Smooth muscle cell (in vitro differentiated cells): Measurements from ENCODE around the gene CXXC5. TPM values are rescaled to one million over a fixed set of nuclear protein-coding genes. Genes with fewer than 3 reads are reported as not detected.

ENCODE experiments used
- DNase-seq: peaks from one replicate; lab custom pipeline; 2025; ENCODE audit not compliant: unreplicated experiment; lab: John Stamatoyannopoulos, UW
- H2AFZ ChIP-seq: fragments of 200-600 bp; sonication (generic); 2 replicates; pipeline ENCODE4 v1.6.0; 2016; ENCODE audit warnings: antibody characterized with exemption, low read depth, mild to moderate bottlenecking
- H3F3A ChIP-seq: fragments of 200-600 bp; sonication (generic); 2 replicates; pipeline ENCODE4 v1.6.0; 2017; ENCODE audit warnings: antibody characterized with exemption, low read depth
- H3K27ac ChIP-seq: fragments of 200-600 bp; sonication (generic); 2 replicates; pipeline ENCODE4 v1.5.1; 2016; ENCODE audit warnings: low read depth, mild to moderate bottlenecking
- H3K27me3 ChIP-seq: fragments of 200-600 bp; sonication (generic); 2 replicates; pipeline ENCODE4 v1.6.1; 2016; ENCODE audit warnings: low read depth, mild to moderate bottlenecking
- H3K36me3 ChIP-seq: fragments of 200-600 bp; sonication (generic); 2 replicates; pipeline ENCODE4 v1.5.1; 2016; ENCODE audit warnings: low read depth
- H3K4me1 ChIP-seq: fragments of 200-600 bp; sonication (generic); 2 replicates; pipeline ENCODE4 v1.5.1; 2016; ENCODE audit warnings: low read depth
- H3K4me2 ChIP-seq: fragments of 200-600 bp; sonication (generic); 2 replicates; pipeline ENCODE4 v1.6.0; 2016; ENCODE audit warnings: mild to moderate bottlenecking
- H3K4me3 ChIP-seq: fragments of 200-600 bp; sonication (generic); 2 replicates; pipeline ENCODE4 v1.5.1; 2016; ENCODE audit warnings: mild to moderate bottlenecking
- H3K79me2 ChIP-seq: fragments of 200-600 bp; sonication (generic); 2 replicates; pipeline ENCODE4 v1.6.0; 2016; ENCODE audit warnings: low read depth, mild to moderate bottlenecking
- H3K9ac ChIP-seq: fragments of 200-600 bp; sonication (generic); 2 replicates; pipeline ENCODE4 v1.6.0; 2016; ENCODE audit warnings: low read depth
- H3K9me3 ChIP-seq: fragments of 200-600 bp; sonication (generic); replicated peaks from 2 replicates; pipeline ENCODE4 v1.5.1; 2016; ENCODE audit warnings: low read depth
- H4K20me1 ChIP-seq: fragments of 200-600 bp; sonication (generic); 2 replicates; pipeline ENCODE4 v1.6.0; 2016; ENCODE audit warnings: low read depth
- CTCF ChIP-seq: fragments of 200-600 bp; sonication (generic); IDR thresholded peaks from 2 replicates; pipeline ENCODE4 v1.5.1; 2017; ENCODE audit warnings: borderline replicate concordance, mild to moderate bottlenecking, antibody characterized with exemption; ENCODE audit not compliant: insufficient read depth, poor library complexity, severe bottlenecking
- WGBS: methylation state at CpG from one replicate; pipeline ENCODE4 v1.1.7; 2016; ENCODE audit warnings: low lambda C conversion rate; 5-methylcytosine and 5-hydroxymethylcytosine counted together
- polyA plus RNA-seq: library from polyadenylated mRNA; unstranded; fragments of >200 nt; fragmentation: Nextera tagmentation; extraction: Ambion mirVana; gene quantifications from 2 replicates; pipeline ENCODE4 v1.2.1, GENCODE V29; 2016
- total RNA-seq: library from RNA; depleted of rRNA; stranded (reverse); fragments of >200 nt; gene quantifications from 2 replicates; pipeline ENCODE4 v1.2.3, GENCODE V29; 2014

The CXXC5 gene
- total and polyA plus RNA-seq, 2 experiments from 2014 or later: 85.5 to 139 TPM

GRCh38 chr5:139653616-139654015, 5.5 kb downstream of the CXXC5 start:
- Histone ChIP-seq H3K4me3 (peak overlapping the region; percentile 6), H3K79me2 (peaks cover 93% of the 10 kb centered on the region), H3K27me3 (no peaks in the 10 kb centered on the region), H3F3A (peaks cover 46% of the 10 kb centered on the region), H3K4me1 (peaks cover 63% of the 10 kb centered on the region), H3K36me3 (no peaks in the 10 kb centered on the region), H3K27ac (peak overlapping the region; percentile 99), H3K9me3 (no peaks in the 10 kb centered on the region), H3K4me2 (peak overlapping the region; percentile 97), H4K20me1 (peaks cover 90% of the 10 kb centered on the region), H3K9ac (peak overlapping the region; percentile 95), H2AFZ (no peak overlapping the region)
- TF ChIP-seq CTCF: no peak
- no peak for DNase-seq
- 23% methylated on average over 5 of the region's 5 CpGs for WGBS

GRCh38 chr5:139654464-139654863, 6.3 kb downstream of the CXXC5 start:
- Histone ChIP-seq H2AFZ (no peak overlapping the region), H3K4me1 (peaks cover 70% of the 10 kb centered on the region), H3K4me2 (peak overlapping the region; percentile 97), H3K9ac (peak overlapping the region; percentile 72), H4K20me1 (peaks cover 92% of the 10 kb centered on the region), H3K36me3 (no peaks in the 10 kb centered on the region), H3K4me3 (no peak overlapping the region), H3F3A (peaks cover 52% of the 10 kb centered on the region), H3K9me3 (no peaks in the 10 kb centered on the region), H3K79me2 (peaks cover 92% of the 10 kb centered on the region), H3K27me3 (no peaks in the 10 kb centered on the region), H3K27ac (peak overlapping the region; percentile 99)
- no peak for DNase-seq
- 82% methylated on average over 3 of the region's 3 CpGs for WGBS
- no peak for TF ChIP-seq CTCF

DNA sequence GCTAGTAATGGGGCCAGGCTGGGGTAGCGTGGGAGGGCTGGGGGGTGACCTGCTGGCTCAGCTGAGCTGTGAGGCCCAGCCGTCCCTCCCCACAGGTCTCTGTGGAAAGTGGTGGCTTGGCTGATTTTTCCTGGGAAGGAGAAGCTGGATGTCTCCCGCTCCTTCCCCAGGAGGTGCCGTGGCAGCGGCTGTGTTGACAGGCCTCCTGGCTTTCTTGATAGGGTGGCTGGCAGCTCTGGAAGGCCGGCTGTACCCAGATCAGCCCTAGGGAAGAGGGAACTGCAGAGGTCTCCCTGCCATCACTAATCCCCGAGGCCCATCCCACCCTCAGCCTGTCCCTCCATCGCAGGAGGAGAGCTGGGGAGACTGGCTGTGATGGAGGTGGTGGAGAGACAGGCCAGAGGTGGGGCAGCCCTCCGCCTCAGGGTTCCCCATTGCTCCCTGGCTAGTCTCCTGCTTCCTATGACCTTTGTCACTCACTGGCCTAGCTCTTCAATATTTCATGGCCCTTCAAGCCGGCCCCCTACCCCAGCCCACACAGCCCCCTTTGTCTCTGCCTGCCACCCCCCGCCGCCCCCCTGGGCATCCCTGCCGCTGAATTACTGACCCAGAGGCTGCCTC, 6.8 kb downstream of the CXXC5 start:
- Histone ChIP-seq H3K4me3 (peak overlapping the region; percentile 25), H4K20me1 (peaks cover 92% of the 10 kb centered on the region), H2AFZ (no peak overlapping the region), H3K79me2 (peaks cover 92% of the 10 kb centered on the region), H3K36me3 (no peaks in the 10 kb centered on the region), H3F3A (peaks cover 52% of the 10 kb centered on the region), H3K9me3 (no peaks in the 10 kb centered on the region), H3K9ac (peak overlapping the region; percentile 72), H3K27me3 (no peaks in the 10 kb centered on the region), H3K4me1 (peaks cover 75% of the 10 kb centered on the region), H3K27ac (peak overlapping the region; percentile 99), H3K4me2 (peak overlapping the region; percentile 97)
- TF ChIP-seq CTCF: no peak
- no peak for DNase-seq
- 31% methylated on average over 10 of the region's 13 CpGs for WGBS
